Fibroblast of lung (primary cell): ENCODE results near the gene TWIST2. TPM values are rescaled to one million over a fixed set of nuclear protein-coding genes. Genes with fewer than 3 reads are reported as not detected.

ENCODE experiments used
- DNase-seq, 2 donors: peaks; one replicate each; pipeline versions ENCODE4 v3.0.0 to v3.0.0-alpha.2; 2010; ENCODE audit warnings: low read depth in 2 of 2
- H2AFZ ChIP-seq: 2 replicates; pipeline ENCODE4 v1.5.1; 2012; ENCODE audit warnings: low read length, control low read depth, inconsistent platforms
- H3K27ac ChIP-seq: 2 replicates; pipeline ENCODE4 v1.5.1; 2011; ENCODE audit warnings: low read length, control low read depth; ENCODE audit not compliant: insufficient read depth
- H3K27me3 ChIP-seq: 2 replicates; pipeline ENCODE4 v1.5.1; 2011; ENCODE audit warnings: mild to moderate bottlenecking, low read length; ENCODE audit not compliant: control insufficient read depth, insufficient read depth
- H3K36me3 ChIP-seq: 2 replicates; pipeline ENCODE4 v1.5.1; 2011; ENCODE audit warnings: low read length; ENCODE audit not compliant: control insufficient read depth, insufficient read depth
- H3K4me1 ChIP-seq: 2 replicates; pipeline ENCODE4 v1.5.1; 2011; ENCODE audit warnings: low read length; ENCODE audit not compliant: control insufficient read depth, insufficient read depth; ENCODE audit errors: extremely low read depth
- H3K4me2 ChIP-seq: 2 replicates; pipeline ENCODE4 v1.5.1; 2011; ENCODE audit warnings: low read length, control low read depth; ENCODE audit not compliant: insufficient read depth; ENCODE audit errors: extremely low read depth
- H3K4me3 ChIP-seq, 4 experiments: fragments of 200-600 bp in 1 of 4; sonication (generic) in 1 of 4; replicated peaks in 1 of 4; 2 replicates each; pipeline ENCODE4 v1.5.1; 2011 to 2016; ENCODE audit warnings: low read length in 4 of 4, low read depth in 3 of 4, mild to moderate bottlenecking in 3 of 4, control low read depth in 2 of 4, inconsistent platforms in 1 of 4, mixed read lengths in 1 of 4; ENCODE audit not compliant: insufficient read depth in 1 of 4; ENCODE audit errors: control extremely low read depth in 1 of 4
- H3K79me2 ChIP-seq: 2 replicates; pipeline ENCODE4 v1.5.1; 2012; ENCODE audit warnings: mild to moderate bottlenecking, low read length, inconsistent platforms; ENCODE audit not compliant: control insufficient read depth, insufficient read depth
- H3K9ac ChIP-seq: 2 replicates; pipeline ENCODE4 v1.5.1; 2011; ENCODE audit warnings: mild to moderate bottlenecking, low read length, control low read depth; ENCODE audit not compliant: insufficient read depth
- H3K9me3 ChIP-seq: 2 replicates; pipeline ENCODE4 v1.5.1; 2012; ENCODE audit warnings: low read depth, low read length; ENCODE audit not compliant: control insufficient read depth, insufficient read depth
- H4K20me1 ChIP-seq: 2 replicates; pipeline ENCODE4 v1.5.1; 2011; ENCODE audit warnings: low read length; ENCODE audit not compliant: control insufficient read depth, insufficient read depth; ENCODE audit errors: extremely low read depth
- EZH2 ChIP-seq: IDR thresholded peaks from 2 replicates; pipeline ENCODE4 v1.5.1; 2012; ENCODE audit warnings: low read length, control low read depth, mild to moderate bottlenecking; ENCODE audit errors: missing control alignments
- polyA plus RNA-seq, 2 donors: library from polyadenylated mRNA; depleted of rRNA in 1 of 2; stranded (reverse) in 1 of 2; unstranded in 1 of 2; fragments of >200 nt; gene quantifications; 2 replicates each; pipeline ENCODE4 v1.2.1, GENCODE V29; 2011 to 2012; ENCODE audit warnings: missing spikeins in 1 of 2
- total RNA-seq: library from RNA; depleted of rRNA; stranded (reverse); fragments of >200 nt; gene quantifications from 2 replicates; pipeline ENCODE4 v1.2.1, GENCODE V29; 2014
- TF ChIP-seq, protein P1 (sequence below), 2 donors: IDR thresholded peaks in 1 of 2; conservative IDR thresholded peaks in 1 of 2; 1 replicate in 1 of 2; 2 replicates in 1 of 2; pipeline ENCODE4 v1.5.1; 2011 to 2012; ENCODE audit warnings: low read length in 2 of 2, control low read depth in 1 of 2, inconsistent platforms in 1 of 2, low read depth in 1 of 2, mild to moderate bottlenecking in 1 of 2

Gene TWIST2
- total and polyA plus RNA-seq, 2 donors (not counting 1 experiment from before 2014, with no cell fraction given) = 85.2 to 118 TPM

GRCh38 chr2:238863231-238863630 lies 15.3 kb downstream of the TWIST2 start:
- H4K20me1 ChIP-seq = no peaks in the 10 kb centered on the region
- H2AFZ ChIP-seq = no peak overlapping the region
- H3K27ac ChIP-seq = peak overlapping the region; percentile 76
- TF ChIP-seq, protein P1, sequence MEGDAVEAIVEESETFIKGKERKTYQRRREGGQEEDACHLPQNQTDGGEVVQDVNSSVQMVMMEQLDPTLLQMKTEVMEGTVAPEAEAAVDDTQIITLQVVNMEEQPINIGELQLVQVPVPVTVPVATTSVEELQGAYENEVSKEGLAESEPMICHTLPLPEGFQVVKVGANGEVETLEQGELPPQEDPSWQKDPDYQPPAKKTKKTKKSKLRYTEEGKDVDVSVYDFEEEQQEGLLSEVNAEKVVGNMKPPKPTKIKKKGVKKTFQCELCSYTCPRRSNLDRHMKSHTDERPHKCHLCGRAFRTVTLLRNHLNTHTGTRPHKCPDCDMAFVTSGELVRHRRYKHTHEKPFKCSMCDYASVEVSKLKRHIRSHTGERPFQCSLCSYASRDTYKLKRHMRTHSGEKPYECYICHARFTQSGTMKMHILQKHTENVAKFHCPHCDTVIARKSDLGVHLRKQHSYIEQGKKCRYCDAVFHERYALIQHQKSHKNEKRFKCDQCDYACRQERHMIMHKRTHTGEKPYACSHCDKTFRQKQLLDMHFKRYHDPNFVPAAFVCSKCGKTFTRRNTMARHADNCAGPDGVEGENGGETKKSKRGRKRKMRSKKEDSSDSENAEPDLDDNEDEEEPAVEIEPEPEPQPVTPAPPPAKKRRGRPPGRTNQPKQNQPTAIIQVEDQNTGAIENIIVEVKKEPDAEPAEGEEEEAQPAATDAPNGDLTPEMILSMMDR (conservative IDR thresholded peaks at IDR 0.05 in 1 of 2, IDR thresholded peaks at IDR 0.05 in 1 of 2; ENCODE audit: low read depth in 1 of 2, low read length in 2 of 2) = no peak
- no peak for TF ChIP-seq EZH2
- peak overlapping the region in 1 of 4 experiments; percentile 36 for H3K4me3 ChIP-seq
- H3K79me2 ChIP-seq = peaks cover 83% of the 10 kb centered on the region
- no peak overlapping the region for H3K9ac ChIP-seq
- H3K4me2 ChIP-seq = no peak overlapping the region
- peaks cover 5% of the 10 kb centered on the region for H3K36me3 ChIP-seq
- no peaks in the 10 kb centered on the region for H3K27me3 ChIP-seq
- peaks cover 47% of the 10 kb centered on the region for H3K4me1 ChIP-seq
- H3K9me3 ChIP-seq = no peaks in the 10 kb centered on the region
- DNase-seq = no peak

DNA sequence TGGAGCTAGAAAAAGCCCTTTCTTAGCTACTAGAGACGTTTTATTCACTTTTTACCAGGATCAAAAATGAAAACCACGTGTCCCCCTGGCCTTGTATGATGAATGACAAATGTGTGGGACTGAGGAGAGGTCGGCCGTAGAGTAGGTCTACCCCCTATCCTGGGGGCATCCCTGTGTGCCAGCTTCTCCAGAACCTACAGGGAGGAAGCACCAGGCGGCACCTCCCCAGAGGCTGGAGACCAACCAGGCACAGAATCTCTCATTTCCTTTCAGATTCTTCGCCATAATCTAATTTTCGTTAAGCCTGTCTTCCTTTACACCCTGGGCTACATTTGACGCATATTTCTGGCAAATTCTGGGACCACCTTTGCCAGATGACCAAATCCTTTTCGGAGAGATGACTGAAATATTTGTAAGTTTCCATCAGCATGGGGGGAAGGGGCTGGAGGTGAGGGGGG lies 15.9 kb downstream of the TWIST2 start:
- no peaks in the 10 kb centered on the region for H3K27me3 ChIP-seq
- H2AFZ ChIP-seq = no peak overlapping the region
- H3K36me3 ChIP-seq = peaks cover 7% of the 10 kb centered on the region
- TF ChIP-seq, protein P1 (conservative IDR thresholded peaks at IDR 0.05 in 1 of 2, IDR thresholded peaks at IDR 0.05 in 1 of 2; ENCODE audit: low read depth in 1 of 2, low read length in 2 of 2) = no peak
- TF ChIP-seq EZH2 = no peak
- no peak for DNase-seq
- H4K20me1 ChIP-seq = no peaks in the 10 kb centered on the region
- H3K4me1 ChIP-seq = peaks cover 51% of the 10 kb centered on the region
- no peaks in the 10 kb centered on the region for H3K9me3 ChIP-seq
- H3K79me2 ChIP-seq = peaks cover 81% of the 10 kb centered on the region
- H3K4me3 ChIP-seq = peak overlapping the region in 1 of 4 experiments; percentile 36
- no peak overlapping the region for H3K9ac ChIP-seq
- peak overlapping the region; percentile 76 for H3K27ac ChIP-seq
- H3K4me2 ChIP-seq = peak overlapping the region; percentile 18

- peaks cover 7% of the 10 kb centered on the region for H3K36me3 ChIP-seq
- no peak for TF ChIP-seq EZH2
- TF ChIP-seq, protein P1 (conservative IDR thresholded peaks at IDR 0.05 in 1 of 2, IDR thresholded peaks at IDR 0.05 in 1 of 2; ENCODE audit: low read depth in 1 of 2, low read length in 2 of 2) = no peak
- peak overlapping the region in 1 of 4 experiments; percentile 42 for H3K4me3 ChIP-seq
- H3K4me1 ChIP-seq = peaks cover 51% of the 10 kb centered on the region
- H3K27me3 ChIP-seq = no peaks in the 10 kb centered on the region
- H3K27ac ChIP-seq = peak overlapping the region; percentile 76
- H4K20me1 ChIP-seq = no peaks in the 10 kb centered on the region
- no peak overlapping the region for H2AFZ ChIP-seq
- no peaks in the 10 kb centered on the region for H3K9me3 ChIP-seq
- peak; percentile 99 for DNase-seq
- peak overlapping the region; percentile 81 for H3K4me2 ChIP-seq
- peak overlapping the region; percentile 25 for H3K9ac ChIP-seq
- H3K79me2 ChIP-seq = peaks cover 78% of the 10 kb centered on the region
Observed at GRCh38 chr2:238864207-238865014, 16.5 kb downstream of the TWIST2 start.
